ENCODE results near the gene AIM2.

AIM2 gene

DNA sequence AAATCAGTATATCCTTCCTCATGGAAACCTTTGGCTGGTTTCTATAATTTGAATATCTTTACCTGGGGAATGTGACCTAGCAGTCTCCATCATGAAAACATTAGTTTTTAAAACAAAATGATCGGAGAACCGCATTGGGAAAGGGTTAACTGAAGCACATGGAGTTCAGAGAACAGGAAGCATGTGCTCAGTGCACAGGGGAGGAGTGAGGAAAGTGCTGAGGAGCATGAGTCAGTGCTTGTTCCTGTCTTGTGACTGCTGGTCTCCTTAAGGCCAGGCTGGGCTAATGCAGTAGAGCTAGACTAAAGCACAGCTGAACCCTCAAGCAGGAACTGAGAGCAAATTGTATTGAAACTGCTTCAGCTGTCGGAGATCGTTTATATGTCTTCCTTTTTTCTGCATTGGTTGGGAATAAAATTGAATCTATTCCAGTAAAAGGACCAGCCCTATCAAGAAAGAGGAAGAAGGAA, 61.1 kb downstream of the AIM2 start:
- H3K9me3 Mint-ChIP-seq = no peaks in the 10 kb centered on the region
- peak; percentile 39 to 64 for DNase-seq (ENCODE audit: low spot score in 2 of 2)

GRCh38 chr1:159014851-159015250, 61.7 kb downstream of the AIM2 start:
- H3K4me1 Mint-ChIP-seq = peaks cover 44% of the 10 kb centered on the region
- DNase-seq (ENCODE audit: low spot score in 2 of 2) (no peak), ATAC-seq (ENCODE audit: low read depth) (no peak)
- H3K9me3 Mint-ChIP-seq = no peaks in the 10 kb centered on the region
- peak overlapping the region; percentile 99 for H3K4me3 Mint-ChIP-seq
- H3K27ac Mint-ChIP-seq = peak overlapping the region; percentile 90
- H3K27me3 Mint-ChIP-seq = no peaks in the 10 kb centered on the region
- H3K36me3 Mint-ChIP-seq = peaks cover 48% of the 10 kb centered on the region

More for the DNA sequence above, 61.1 kb downstream of the AIM2 start:
- no peaks in the 10 kb centered on the region for H3K27me3 Mint-ChIP-seq
- H3K27ac Mint-ChIP-seq = peak overlapping the region; percentile 90
- H3K4me1 Mint-ChIP-seq = peaks cover 49% of the 10 kb centered on the region
- H3K4me3 Mint-ChIP-seq = peak overlapping the region; percentile 74
- peak; percentile 100 for ATAC-seq (ENCODE audit: low read depth)
- H3K36me3 Mint-ChIP-seq = peaks cover 52% of the 10 kb centered on the region

DNA sequence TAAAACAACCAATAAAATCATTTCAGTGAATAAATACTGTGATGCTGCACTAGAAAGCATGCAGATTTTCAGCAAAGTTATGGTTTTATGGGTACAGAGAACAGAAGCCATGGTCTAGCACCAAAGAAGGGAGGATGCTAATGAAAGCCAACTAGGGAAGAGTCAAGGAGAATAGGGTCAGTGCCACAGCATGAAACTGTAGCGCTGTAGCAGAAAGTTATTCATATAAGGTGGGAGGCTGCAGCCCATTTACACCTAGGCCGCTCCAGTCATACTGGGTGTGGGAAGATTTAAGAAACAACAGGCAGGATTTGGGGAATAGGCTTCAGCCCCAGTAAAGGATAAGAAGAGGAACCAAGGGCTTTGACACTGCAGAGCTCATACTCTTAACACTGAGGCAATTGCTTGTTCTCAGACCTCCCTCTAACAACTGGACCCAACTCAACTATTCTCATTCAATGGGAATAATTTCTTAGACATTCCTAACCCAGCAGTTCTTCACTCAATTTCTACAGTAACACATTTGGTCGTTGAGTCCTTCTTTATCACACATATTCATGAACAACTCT, 62.5 kb downstream of the AIM2 start:
- DNase-seq (ENCODE audit: low spot score in 2 of 2) (no peak), ATAC-seq (ENCODE audit: low read depth) (no peak)
- H3K9me3 Mint-ChIP-seq = no peaks in the 10 kb centered on the region
- peaks cover 43% of the 10 kb centered on the region for H3K4me1 Mint-ChIP-seq
- H3K27ac Mint-ChIP-seq = peak overlapping the region; percentile 90
- peaks cover 44% of the 10 kb centered on the region for H3K36me3 Mint-ChIP-seq
- H3K4me3 Mint-ChIP-seq = peak overlapping the region; percentile 99
- H3K27me3 Mint-ChIP-seq = no peaks in the 10 kb centered on the region

DNA sequence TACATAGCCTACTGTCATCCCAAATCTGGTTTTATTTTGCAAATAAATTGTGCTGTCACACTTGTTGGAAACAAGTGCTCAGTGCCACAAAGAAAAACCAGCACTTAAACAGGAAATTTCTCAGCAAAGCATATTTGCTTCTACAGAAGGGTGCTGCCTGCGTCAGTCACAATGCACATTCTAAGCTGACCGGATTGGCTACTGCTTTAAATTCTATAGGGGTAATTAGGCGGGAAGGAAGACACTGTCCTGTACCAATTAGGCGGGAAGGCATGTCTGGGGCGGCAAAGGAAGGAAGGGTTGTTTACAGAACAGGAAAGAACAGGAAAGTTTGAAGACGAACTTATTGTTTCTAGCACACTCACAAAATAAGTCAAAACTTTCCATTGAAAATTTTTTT, 64.1 kb downstream of the AIM2 start:
- H3K9me3 Mint-ChIP-seq = no peaks in the 10 kb centered on the region
- peak overlapping the region; percentile 90 for H3K27ac Mint-ChIP-seq
- ATAC-seq (ENCODE audit: low read depth) (peak; percentile 14), DNase-seq (ENCODE audit: low spot score in 2 of 2) (no peak)
- H3K27me3 Mint-ChIP-seq = no peaks in the 10 kb centered on the region
- H3K4me1 Mint-ChIP-seq = peaks cover 47% of the 10 kb centered on the region
- peaks cover 36% of the 10 kb centered on the region for H3K36me3 Mint-ChIP-seq
- peak overlapping the region; percentile 99 for H3K4me3 Mint-ChIP-seq

Data from memory B cell (primary cell).